H1 (cell line): Measurements from ENCODE around the gene ZNF775. TPM values are rescaled to one million over a fixed set of nuclear protein-coding genes. Genes with fewer than 3 reads are reported as not detected.

Experiments
- CTCF ChIA-PET: fragments of 300-600 bp; sonication (Branson Sonifier 250); formaldehyde crosslinking; loops from one replicate; lab custom pipeline; 2021; ENCODE audit not compliant: partially characterized antibody; lab: Charles Lee
- POLR2A ChIA-PET: fragments of 300-600 bp; sonication (Branson Sonifier 250); formaldehyde crosslinking; loops from one replicate; lab custom pipeline; 2021; ENCODE audit warnings: inconsistent platforms; ENCODE audit not compliant: partially characterized antibody; lab: Charles Lee
- DNase-seq, 2 experiments: peaks; one replicate each; pipeline versions ENCODE4 v3.0.0 to v3.0.0-alpha.2; 2010 to 2022; ENCODE audit warnings: low spot score in 2 of 2, low read depth in 1 of 2, mixed read lengths in 1 of 2
- FAIRE-seq: peaks from 2 replicates; lab custom pipeline; 2011; peaks lifted over from hg19 to GRCh38; lab: Jason Lieb, UNC
- H2AFZ ChIP-seq: 2 replicates; pipeline ENCODE4 v1.8.1; 2012; ENCODE audit warnings: low read length, inconsistent platforms
- H2AK5ac ChIP-seq: 2 replicates; pipeline ENCODE4 v1.6.1; 2013; ENCODE audit warnings: low read depth, low read length
- H2BK120ac ChIP-seq: replicated peaks from 2 replicates; pipeline ENCODE3; 2013; ENCODE audit warnings: low read depth, low read length, inconsistent platforms
- H2BK12ac ChIP-seq: 2 replicates; pipeline ENCODE4 v1.6.1; 2013; ENCODE audit warnings: low read depth, low read length
- H2BK15ac ChIP-seq: 2 replicates; pipeline ENCODE4 v1.6.1; 2013; ENCODE audit warnings: low read length
- H2BK20ac ChIP-seq: 2 replicates; pipeline ENCODE4 v1.6.1; 2013; ENCODE audit warnings: low read length
- H2BK5ac ChIP-seq: 2 replicates; pipeline ENCODE4 v1.6.1; 2013; ENCODE audit warnings: low read depth, low read length
- H3K14ac ChIP-seq: 2 replicates; pipeline ENCODE4 v1.6.1; 2013; ENCODE audit warnings: inconsistent platforms; ENCODE audit not compliant: insufficient read length
- H3K18ac ChIP-seq: 2 replicates; pipeline ENCODE4 v1.6.1; 2013; ENCODE audit warnings: low read length; ENCODE audit errors: extremely low read depth
- H3K23ac ChIP-seq: 2 replicates; pipeline ENCODE4 v1.6.1; 2013; ENCODE audit warnings: inconsistent platforms; ENCODE audit not compliant: insufficient read length
- H3K23me2 ChIP-seq: 2 replicates; pipeline ENCODE4 v1.6.1; 2013; ENCODE audit warnings: low read depth, low read length
- H3K27ac ChIP-seq: 2 replicates; pipeline ENCODE4 v1.6.1; 2011; ENCODE audit warnings: low read depth, low read length, inconsistent platforms
- H3K27me3 ChIP-seq, 4 experiments: replicated peaks in 1 of 4; 1 replicate in 1 of 4; 2 replicates in 3 of 4; pipeline versions ENCODE4 v1.6.1 to v1.8.1; 2011 to 2013; ENCODE audit warnings: low read length in 3 of 4, mild to moderate bottlenecking in 3 of 4, inconsistent platforms in 2 of 4, mixed read lengths in 2 of 4, moderate library complexity in 1 of 4; ENCODE audit not compliant: control insufficient read depth in 3 of 4, insufficient read depth in 3 of 4; ENCODE audit errors: extremely low read depth in 1 of 4
- H3K36me3 ChIP-seq, 4 experiments: 2 replicates each; pipeline versions ENCODE4 v1.6.1 to v1.8.1; 2011 to 2013; ENCODE audit warnings: mild to moderate bottlenecking in 4 of 4, low read length in 3 of 4, moderate library complexity in 2 of 4, control low read depth in 1 of 4, inconsistent platforms in 1 of 4; ENCODE audit not compliant: insufficient read depth in 4 of 4, control insufficient read depth in 2 of 4
- H3K4ac ChIP-seq: replicated peaks from 2 replicates; pipeline ENCODE3; 2013; ENCODE audit warnings: low read length, low read depth, mixed read lengths, inconsistent platforms; ENCODE audit not compliant: insufficient read length
- H3K4me1 ChIP-seq, 4 experiments: replicated peaks in 1 of 4; 1 replicate in 1 of 4; 2 replicates in 3 of 4; pipeline versions ENCODE4 v1.6.1 to v1.8.1; 2011 to 2013; ENCODE audit warnings: low read length in 3 of 4, inconsistent platforms in 2 of 4, mixed read lengths in 1 of 4; ENCODE audit not compliant: insufficient read depth in 4 of 4, control insufficient read depth in 3 of 4
- H3K4me2 ChIP-seq, 2 experiments: 2 replicates each; pipeline versions ENCODE4 v1.6.1 to v1.8.1; 2011 to 2013; ENCODE audit warnings: low read depth in 2 of 2, low read length in 2 of 2, control low read depth in 1 of 2, inconsistent platforms in 1 of 2, mild to moderate bottlenecking in 1 of 2; ENCODE audit not compliant: insufficient read depth in 1 of 2
- H3K4me3 ChIP-seq, 4 experiments: fragments of 200-600, 300-600 bp in 1 of 4; sonication (generic), shearing (Covaris generic), sonication (Bioruptor Twin) in 1 of 4; 2 replicates each; pipeline versions ENCODE4 v1.5.1 to v1.8.1; 2011 to 2016; ENCODE audit warnings: low read length in 4 of 4, low read depth in 3 of 4, control low read depth in 2 of 4, inconsistent platforms in 2 of 4, mild to moderate bottlenecking in 2 of 4, mixed read lengths in 1 of 4, moderate library complexity in 1 of 4; ENCODE audit not compliant: insufficient read depth in 2 of 4; ENCODE audit errors: extremely low read depth in 1 of 4
- H3K56ac ChIP-seq: replicated peaks from 2 replicates; pipeline ENCODE3; 2013; ENCODE audit warnings: low read depth, mild to moderate bottlenecking, mixed read lengths, low read length, inconsistent platforms; ENCODE audit not compliant: insufficient read length
- H3K79me1 ChIP-seq: 2 replicates; pipeline ENCODE4 v1.6.1; 2013; ENCODE audit warnings: low read depth, low read length, control low read depth
- H3K79me2 ChIP-seq, 2 experiments: 2 replicates each; pipeline versions ENCODE4 v1.6.1 to v1.8.1; 2012 to 2013; ENCODE audit warnings: low read length in 2 of 2, mild to moderate bottlenecking in 2 of 2, inconsistent platforms in 1 of 2; ENCODE audit not compliant: insufficient read depth in 2 of 2, control insufficient read depth in 1 of 2
- H3K9ac ChIP-seq, 4 experiments: replicated peaks in 1 of 4; 1 replicate in 1 of 4; 2 replicates in 3 of 4; pipeline versions ENCODE4 v1.6.1 to v1.8.1; 2011 to 2013; ENCODE audit warnings: low read depth in 3 of 4, low read length in 3 of 4, control low read depth in 2 of 4, mild to moderate bottlenecking in 2 of 4, moderate library complexity in 2 of 4, inconsistent platforms in 1 of 4; ENCODE audit errors: extremely low read depth in 1 of 4
- H3K9me3 ChIP-seq, 2 experiments: 2 replicates each; pipeline versions ENCODE4 v1.6.1 to v1.8.1; 2012 to 2013; ENCODE audit warnings: mild to moderate bottlenecking in 2 of 2, moderate library complexity in 2 of 2, control low read depth in 1 of 2, inconsistent platforms in 1 of 2, low read depth in 1 of 2, low read length in 1 of 2, mixed read lengths in 1 of 2; ENCODE audit not compliant: insufficient read depth in 2 of 2
- H4K20me1 ChIP-seq, 2 experiments: replicated peaks in 1 of 2; 2 replicates each; pipeline versions ENCODE3 to v1.8.1; 2011 to 2013; ENCODE audit warnings: inconsistent platforms in 2 of 2, low read length in 2 of 2, mild to moderate bottlenecking in 1 of 2; ENCODE audit not compliant: insufficient read depth in 2 of 2, control insufficient read depth in 1 of 2
- H4K5ac ChIP-seq: 2 replicates; pipeline ENCODE4 v1.6.1; 2013; ENCODE audit warnings: low read length, low read depth, mixed read lengths, inconsistent platforms; ENCODE audit not compliant: insufficient read length
- H4K8ac ChIP-seq: 2 replicates; pipeline ENCODE4 v1.8.0; 2013; ENCODE audit warnings: mild to moderate bottlenecking, moderate library complexity, low read length, inconsistent platforms; ENCODE audit not compliant: insufficient read depth; ENCODE audit errors: extremely low read depth
- H4K91ac ChIP-seq: replicated peaks from 2 replicates; pipeline ENCODE3; 2013; ENCODE audit warnings: low read length, mixed read lengths, inconsistent platforms; ENCODE audit not compliant: insufficient read length
- CREB1 ChIP-seq: IDR thresholded peaks from 2 replicates; pipeline ENCODE4 v1.6.1; 2012; ENCODE audit warnings: inconsistent platforms
- HDAC2 ChIP-seq, 2 experiments: fragments of 300-600 bp in 1 of 2; sonication (generic) in 1 of 2; IDR thresholded peaks; 2 replicates each; pipeline ENCODE4 v1.6.1; 2011 to 2012; ENCODE audit warnings: low read depth in 2 of 2, low read length in 2 of 2, mild to moderate bottlenecking in 2 of 2, moderate library complexity in 2 of 2, borderline replicate concordance in 1 of 2, inconsistent platforms in 1 of 2
- TBP ChIP-seq: IDR thresholded peaks from 2 replicates; pipeline ENCODE4 v1.6.1; 2011; ENCODE audit warnings: low read depth, low read length, improper control_type of control experiment
- WGBS, 2 experiments: shearing (Covaris generic) in 1 of 2; methylation state at CpG; one replicate each; pipeline versions ENCODE4 v1.1.6 to v1.1.7; 2013 to 2015; ENCODE audit warnings: low lambda C conversion rate in 2 of 2, mixed read lengths in 2 of 2, inconsistent platforms in 1 of 2, low coverage in 1 of 2, missing lambda C conversion rate in 1 of 2; ENCODE audit not compliant: insufficient replicate concordance in 2 of 2, insufficient coverage in 1 of 2, insufficient read length in 1 of 2; ENCODE audit errors: extremely low coverage in 1 of 2, missing lambda C conversion rate in 1 of 2; 5-methylcytosine and 5-hydroxymethylcytosine counted together
- polyA plus RNA-seq, 7 experiments: library from polyadenylated mRNA; depleted of rRNA in 3 of 7; stranded (reverse) in 5 of 7; unstranded in 2 of 7; fragments of >200 nt in 5 of 7; fragments of 200-250 nt in 2 of 7; gene quantifications; 1 replicate in 5 of 7; 2 replicates in 1 of 7; 4 replicates in 1 of 7; pipeline versions ENCODE4 v1.2.1 to v1.2.3, GENCODE V29; 2011 to 2013; ENCODE audit warnings: missing spikeins in 2 of 7, mixed read lengths in 2 of 7
- total RNA-seq: library from RNA; stranded (reverse); fragmentation: NEBNext Ultra II Directional; extraction: Animal tissue kit (Norgen Biotek cat#: 25700); gene quantifications from 2 replicates; pipeline ENCODE4 v1.2.1, GENCODE V29; 2021

ZNF775 gene
- total and polyA plus RNA-seq, 2 of the 8 experiments (the other 6 are each of a cell fraction or from before 2014, with no cell fraction given) = 13.6 to 21.5 TPM

- H4K91ac ChIP-seq = peak overlapping the region; percentile 56
- H3K18ac ChIP-seq = no peak overlapping the region
- no peak overlapping the region for H3K56ac ChIP-seq
- H4K20me1 ChIP-seq = no peaks in the 10 kb centered on the region
- H3K23me2 ChIP-seq = no peaks in the 10 kb centered on the region
- no peak overlapping the region; the same call in 1 of the 2 replicates for H2BK12ac ChIP-seq
- no peak overlapping the region for H2BK20ac ChIP-seq
- 0 out of 2 replicates have a peak overlapping the region, but pooled peaks have one; percentile 38 for H3K27ac ChIP-seq
- peaks cover 0 to 23% of the 10 kb centered on the region in 2 experiments; a peak in 2 of 4 replicates for H3K79me2 ChIP-seq
- H2BK120ac ChIP-seq = no peak overlapping the region
- peaks cover 6 to 36% (median 28%) of the 10 kb centered on the region in 4 experiments for H3K4me1 ChIP-seq
- WGBS, 2 experiments = 94% methylated on average over 14 of the region's 20 CpGs; no CpG with 5 or more reads in 1 of the 2 experiments
- no peaks in the 10 kb centered on the region for H3K27me3 ChIP-seq
- H3K79me1 ChIP-seq = no peaks in the 10 kb centered on the region
- H3K14ac ChIP-seq = no peak overlapping the region
- POLR2A ChIA-PET = interaction anchor here (1.1 to 13.9 kb wide), 6 partner anchors 11 to 28 kb away, joined by 4 to 164 read pairs (median 10); partner anchors contain the start of gene REPIN1
- DNase-seq = no peak
- no peak overlapping the region for H3K4ac ChIP-seq
- no peak overlapping the region for H3K23ac ChIP-seq
- H3K9me3 ChIP-seq = no peaks in the 10 kb centered on the region
- no peak overlapping the region for H2AFZ ChIP-seq
- H3K9ac ChIP-seq = no peak overlapping the region
- H3K4me2 ChIP-seq = no peak overlapping the region
- no peak overlapping the region for H2AK5ac ChIP-seq
- peaks cover 6 to 38% (median 15%) of the 10 kb centered on the region in 4 experiments; a peak in 6 of 8 replicates for H3K36me3 ChIP-seq
- CTCF ChIA-PET = interaction anchor here (0.7 to 1.7 kb wide), 4 partner anchors 16 to 38 kb away, joined by 3 read pairs; partner anchors contain the start of gene REPIN1
- no peak overlapping the region for H3K4me3 ChIP-seq
- H4K5ac ChIP-seq = peak overlapping the region; percentile 25
- no peak overlapping the region for H2BK15ac ChIP-seq
- no peak for FAIRE-seq
- H2BK5ac ChIP-seq = peak overlapping the region; percentile 55
- no peak overlapping the region for H4K8ac ChIP-seq
- no peak for TF ChIP-seq HDAC2 (IDR thresholded peaks at IDR 0.05; ENCODE audit: borderline replicate concordance in 1 of 2, low read depth in 2 of 2, low read length in 2 of 2)
- TF ChIP-seq TBP = no peak
- no peak for TF ChIP-seq CREB1
These were observed 17.3 kb downstream of the ZNF775 start for GRCh38 chr7:150396426-150396825.
